Activated T-cell treated with anti-CD3 and anti-CD28 coated beads, Interleukin-2, amount 50 U/mL, for 24 hours (primary cell): ENCODE data around the gene KIF7.
"Not testable (repeated sequence)": the region's sequence is repeated elsewhere in the genome, so short reads cannot be mapped to it uniquely, and the experiment has no call there.

Source experiments
- DNase-seq: peaks from one replicate; pipeline ENCODE4 v3.0.0-alpha.2; 2020
- H3K27ac Mint-ChIP-seq: 2 replicates; pipeline ENCODE4 v1.8.0; 2020; ENCODE audit warnings: mild to moderate bottlenecking, mixed read lengths
- H3K27me3 Mint-ChIP-seq: 2 replicates; pipeline ENCODE4 v1.8.0; 2020; ENCODE audit warnings: mixed read lengths
- H3K36me3 Mint-ChIP-seq: 2 replicates; pipeline ENCODE4 v1.8.0; 2020; ENCODE audit warnings: low read depth, mixed read lengths
- H3K4me1 Mint-ChIP-seq: 2 replicates; pipeline ENCODE4 v1.8.0; 2020; ENCODE audit warnings: low read depth, mixed read lengths
- H3K4me3 Mint-ChIP-seq: 2 replicates; pipeline ENCODE4 v1.8.0; 2020; ENCODE audit warnings: mild to moderate bottlenecking, moderate library complexity, mixed read lengths
- H3K9me3 Mint-ChIP-seq: 2 replicates; pipeline ENCODE4 v1.8.0; 2020; ENCODE audit warnings: mixed read lengths

Gene KIF7

GRCh38 chr15:89628301-89628700 lies 27.0 kb downstream of the KIF7 start:
- Mint-ChIP-seq H3K27ac (no peak overlapping the region), H3K27me3 (no peaks in the 10 kb centered on the region), H3K9me3 (no peaks in the 10 kb centered on the region), H3K4me1 (no peaks in the 10 kb centered on the region), H3K36me3 (peaks cover 88% of the 10 kb centered on the region), H3K4me3 (no peak overlapping the region)
- no peak for DNase-seq

- DNase-seq, result no peak
- Mint-ChIP-seq H3K9me3 (no peaks in the 10 kb centered on the region), H3K4me3 (no peak overlapping the region), H3K36me3 (peaks cover 93% of the 10 kb centered on the region), H3K27ac (no peak overlapping the region), H3K27me3 (no peaks in the 10 kb centered on the region), H3K4me1 (no peaks in the 10 kb centered on the region)
Measured at GRCh38 chr15:89627256-89627970, 27.9 kb downstream of the KIF7 start.

GRCh38 chr15:89625716-89626115 lies 29.6 kb downstream of the KIF7 start:
- Mint-ChIP-seq H3K4me1 (no peaks in the 10 kb centered on the region), H3K36me3 (peaks cover 97% of the 10 kb centered on the region), H3K27ac (no peak overlapping the region), H3K9me3 (no peaks in the 10 kb centered on the region), H3K4me3 (no peak overlapping the region), H3K27me3 (no peaks in the 10 kb centered on the region)
- no peak for DNase-seq

GRCh38 chr15:89623165-89623564 lies 32.1 kb downstream of the KIF7 start:
- DNase-seq, result no peak
- H3K36me3 Mint-ChIP-seq, result peaks cover 100% of the 10 kb centered on the region
- H3K4me3 Mint-ChIP-seq, result no peak overlapping the region
- H3K4me1 Mint-ChIP-seq, result no peaks in the 10 kb centered on the region
- no peak overlapping the region for H3K27ac Mint-ChIP-seq
- no peaks in the 10 kb centered on the region for H3K9me3 Mint-ChIP-seq
- no peaks in the 10 kb centered on the region for H3K27me3 Mint-ChIP-seq

- no peaks in the 10 kb centered on the region for H3K9me3 Mint-ChIP-seq
- H3K4me1 Mint-ChIP-seq, result no peaks in the 10 kb centered on the region
- peaks cover 98% of the 10 kb centered on the region for H3K36me3 Mint-ChIP-seq
- no peak overlapping the region for H3K27ac Mint-ChIP-seq
- no peaks in the 10 kb centered on the region for H3K27me3 Mint-ChIP-seq
- no peak overlapping the region for H3K4me3 Mint-ChIP-seq
- no peak for DNase-seq
Measured at GRCh38 chr15:89621547-89621946, 33.7 kb downstream of the KIF7 start.

GRCh38 chr15:89616228-89616627 lies 39.0 kb downstream of the KIF7 start:
- H3K27me3 Mint-ChIP-seq, result no peaks in the 10 kb centered on the region
- no peak overlapping the region for H3K4me3 Mint-ChIP-seq
- no peak overlapping the region for H3K27ac Mint-ChIP-seq
- H3K9me3 Mint-ChIP-seq, result peaks cover 23% of the 10 kb centered on the region
- no peak for DNase-seq
- peaks cover 95% of the 10 kb centered on the region for H3K36me3 Mint-ChIP-seq
- H3K4me1 Mint-ChIP-seq, result no peaks in the 10 kb centered on the region

GRCh38 chr15:89615135-89615534 lies 40.1 kb downstream of the KIF7 start:
- no peak for DNase-seq
- peaks cover 23% of the 10 kb centered on the region for H3K9me3 Mint-ChIP-seq
- peaks cover 95% of the 10 kb centered on the region for H3K36me3 Mint-ChIP-seq
- H3K27ac Mint-ChIP-seq, result no peak overlapping the region
- no peaks in the 10 kb centered on the region for H3K27me3 Mint-ChIP-seq
- no peak overlapping the region for H3K4me3 Mint-ChIP-seq
- no peaks in the 10 kb centered on the region for H3K4me1 Mint-ChIP-seq

GRCh38 chr15:89614164-89614563 lies 41.1 kb downstream of the KIF7 start:
- H3K27me3 Mint-ChIP-seq, result no peaks in the 10 kb centered on the region
- H3K9me3 Mint-ChIP-seq, result peaks cover 23% of the 10 kb centered on the region
- peaks cover 95% of the 10 kb centered on the region for H3K36me3 Mint-ChIP-seq
- H3K4me1 Mint-ChIP-seq, result no peaks in the 10 kb centered on the region
- no peak for DNase-seq
- H3K4me3 Mint-ChIP-seq, result no peak overlapping the region
- H3K27ac Mint-ChIP-seq, result no peak overlapping the region

GRCh38 chr15:89613031-89613430 lies 42.2 kb downstream of the KIF7 start:
- no peaks in the 10 kb centered on the region for H3K4me1 Mint-ChIP-seq
- peaks cover 23% of the 10 kb centered on the region for H3K9me3 Mint-ChIP-seq
- H3K4me3 Mint-ChIP-seq, result no peak overlapping the region
- peaks cover 93% of the 10 kb centered on the region for H3K36me3 Mint-ChIP-seq
- no peaks in the 10 kb centered on the region for H3K27me3 Mint-ChIP-seq
- DNase-seq, result no peak
- H3K27ac Mint-ChIP-seq, result no peak overlapping the region

GRCh38 chr15:89611317-89611716 lies 44.0 kb downstream of the KIF7 start:
- Mint-ChIP-seq H3K27ac (no peak overlapping the region), H3K4me3 (no peak overlapping the region), H3K36me3 (peaks cover 95% of the 10 kb centered on the region), H3K27me3 (no peaks in the 10 kb centered on the region), H3K4me1 (no peaks in the 10 kb centered on the region), H3K9me3 (peaks cover 23% of the 10 kb centered on the region)
- no peak for DNase-seq

- H3K36me3 Mint-ChIP-seq, result peaks cover 91% of the 10 kb centered on the region
- no peak overlapping the region for H3K4me3 Mint-ChIP-seq
- H3K27me3 Mint-ChIP-seq, result no peaks in the 10 kb centered on the region
- H3K9me3 Mint-ChIP-seq, result no peaks in the 10 kb centered on the region
- H3K27ac Mint-ChIP-seq, result no peak overlapping the region
- H3K4me1 Mint-ChIP-seq, result no peaks in the 10 kb centered on the region
- no peak for DNase-seq
Measured at GRCh38 chr15:89599021-89599420, 56.2 kb downstream of the KIF7 start.

GRCh38 chr15:89593018-89593417 lies 62.2 kb downstream of the KIF7 start:
- Mint-ChIP-seq H3K4me1 (no peaks in the 10 kb centered on the region), H3K36me3 (peaks cover 52% of the 10 kb centered on the region), H3K4me3 (no peak overlapping the region), H3K27ac (no peak overlapping the region), H3K27me3 (no peaks in the 10 kb centered on the region), H3K9me3 (no peaks in the 10 kb centered on the region)
- no peak for DNase-seq

GRCh38 chr15:89591834-89592233 lies 63.4 kb downstream of the KIF7 start:
- DNase-seq, result no peak
- H3K27me3 Mint-ChIP-seq, result no peaks in the 10 kb centered on the region
- H3K4me1 Mint-ChIP-seq, result no peaks in the 10 kb centered on the region
- peaks cover 41% of the 10 kb centered on the region for H3K36me3 Mint-ChIP-seq
- no peak overlapping the region for H3K27ac Mint-ChIP-seq
- H3K9me3 Mint-ChIP-seq, result no peaks in the 10 kb centered on the region
- no peak overlapping the region for H3K4me3 Mint-ChIP-seq

GRCh38 chr15:89587955-89588354 lies 67.3 kb downstream of the KIF7 start:
- no peak for DNase-seq
- no peaks in the 10 kb centered on the region for H3K27me3 Mint-ChIP-seq
- no peaks in the 10 kb centered on the region for H3K9me3 Mint-ChIP-seq

GRCh38 chr15:89586651-89587050 lies 68.6 kb downstream of the KIF7 start:
- no peaks in the 10 kb centered on the region for H3K4me1 Mint-ChIP-seq
- DNase-seq, result no peak
- H3K9me3 Mint-ChIP-seq, result no peaks in the 10 kb centered on the region
- peaks cover 33% of the 10 kb centered on the region for H3K36me3 Mint-ChIP-seq
- H3K27ac Mint-ChIP-seq, result no peak overlapping the region
- no peaks in the 10 kb centered on the region for H3K27me3 Mint-ChIP-seq
- no peak overlapping the region for H3K4me3 Mint-ChIP-seq

More at GRCh38 chr15:89587955-89588354, 67.3 kb downstream of the KIF7 start:
- no peaks in the 10 kb centered on the region for H3K4me1 Mint-ChIP-seq
- H3K36me3 Mint-ChIP-seq, result peaks cover 34% of the 10 kb centered on the region
- H3K27ac Mint-ChIP-seq, result no peak overlapping the region
- no peak overlapping the region for H3K4me3 Mint-ChIP-seq

- H3K27me3 Mint-ChIP-seq, H3K27ac Mint-ChIP-seq, H3K4me3 Mint-ChIP-seq, H3K9me3 Mint-ChIP-seq, DNase-seq: not testable (repeated sequence)
- H3K4me1 Mint-ChIP-seq, result peaks cover 19% of the 10 kb centered on the region
- H3K36me3 Mint-ChIP-seq, result peaks cover 83% of the 10 kb centered on the region
Measured at GRCh38 chr15:89580747-89581146, 74.5 kb downstream of the KIF7 start.
